ENCODE data around the gene COMMD6.
A peak's percentile ranks its signal among the peaks of the same experiment; 100 is the strongest.

The COMMD6 gene

GRCh38 chr13:75537401-75538365 is at the start of gene COMMD6:
COMMD6 (minus strand) TSS chr13:75537841; CDS start chr13:75537805, 36 bp downstream.
- Histone ChIP-seq H3K4me1 (ENCODE audit: insufficient read depth, low read length) (no peaks in the 10 kb centered on the region), H3K36me3 (ENCODE audit: insufficient read depth, low read length) (peaks cover 7% of the 10 kb centered on the region; the same call in 1 of the 2 replicates), H3K9ac (ENCODE audit: low read depth, low read length) (peak within 1 kb of the TSS; percentile 97), H3K9me3 (ENCODE audit: control insufficient read depth, insufficient read depth, low read length) (no peaks in the 10 kb centered on the region; the same call in none of the 2 replicates)

- Histone ChIP-seq H3K36me3 (ENCODE audit: insufficient read depth, low read length) (no peaks in the 10 kb centered on the region), H3K4me1 (ENCODE audit: insufficient read depth, low read length) (peaks cover 3% of the 10 kb centered on the region; the same call in 1 of the 2 replicates), H3K9me3 (ENCODE audit: control insufficient read depth, insufficient read depth, low read length) (no peaks in the 10 kb centered on the region), H3K9ac (ENCODE audit: low read depth, low read length) (no peak overlapping the region)
Observed at GRCh38 chr13:75585153-75585552, 47.5 kb upstream of the COMMD6 start.

- Histone ChIP-seq H3K4me1 (ENCODE audit: insufficient read depth, low read length) (no peaks in the 10 kb centered on the region; the same call in 1 of the 2 replicates), H3K9me3 (ENCODE audit: control insufficient read depth, insufficient read depth, low read length) (no peaks in the 10 kb centered on the region), H3K9ac (ENCODE audit: low read depth, low read length) (no peak overlapping the region), H3K36me3 (ENCODE audit: insufficient read depth, low read length) (no peaks in the 10 kb centered on the region)
Observed at GRCh38 chr13:75583091-75583490, 45.5 kb upstream of the COMMD6 start.

- Histone ChIP-seq H3K4me1 (ENCODE audit: insufficient read depth, low read length) (no peaks in the 10 kb centered on the region), H3K36me3 (ENCODE audit: insufficient read depth, low read length) (no peaks in the 10 kb centered on the region), H3K9ac (ENCODE audit: low read depth, low read length) (no peak overlapping the region), H3K9me3 (ENCODE audit: control insufficient read depth, insufficient read depth, low read length) (no peaks in the 10 kb centered on the region)
Observed at GRCh38 chr13:75581874-75582640, 44.4 kb upstream of the COMMD6 start.

GRCh38 chr13:75579529-75579928 is 41.9 kb upstream of the COMMD6 start:
- no peaks in the 10 kb centered on the region for H3K36me3 ChIP-seq (ENCODE audit: insufficient read depth, low read length)

GRCh38 chr13:75569576-75569975 is 31.9 kb upstream of the COMMD6 start:
- H3K4me1 ChIP-seq (ENCODE audit: insufficient read depth, low read length): no peaks in the 10 kb centered on the region
- H3K36me3 ChIP-seq (ENCODE audit: insufficient read depth, low read length): no peaks in the 10 kb centered on the region
- no peaks in the 10 kb centered on the region for H3K9me3 ChIP-seq (ENCODE audit: control insufficient read depth, insufficient read depth, low read length)
- no peak overlapping the region for H3K9ac ChIP-seq (ENCODE audit: low read depth, low read length)

More at GRCh38 chr13:75579529-75579928, 41.9 kb upstream of the COMMD6 start:
- Histone ChIP-seq H3K4me1 (ENCODE audit: insufficient read depth, low read length) (no peaks in the 10 kb centered on the region), H3K9ac (ENCODE audit: low read depth, low read length) (no peak overlapping the region), H3K9me3 (ENCODE audit: control insufficient read depth, insufficient read depth, low read length) (no peaks in the 10 kb centered on the region)

GRCh38 chr13:75566658-75567057 is 29.0 kb upstream of the COMMD6 start:
- Histone ChIP-seq H3K9ac (ENCODE audit: low read depth, low read length) (no peak overlapping the region), H3K36me3 (ENCODE audit: insufficient read depth, low read length) (no peaks in the 10 kb centered on the region), H3K9me3 (ENCODE audit: control insufficient read depth, insufficient read depth, low read length) (no peaks in the 10 kb centered on the region), H3K4me1 (ENCODE audit: insufficient read depth, low read length) (no peaks in the 10 kb centered on the region)

GRCh38 chr13:75558145-75558840 is 20.7 kb upstream of the COMMD6 start:
- no peaks in the 10 kb centered on the region for H3K4me1 ChIP-seq (ENCODE audit: insufficient read depth, low read length)
- no peaks in the 10 kb centered on the region for H3K9me3 ChIP-seq (ENCODE audit: control insufficient read depth, insufficient read depth, low read length)
- peaks cover 4% of the 10 kb centered on the region; the same call in 1 of the 2 replicates for H3K36me3 ChIP-seq (ENCODE audit: insufficient read depth, low read length)
- H3K9ac ChIP-seq (ENCODE audit: low read depth, low read length): no peak overlapping the region

- no peak overlapping the region for H3K9ac ChIP-seq (ENCODE audit: low read depth, low read length)
- H3K36me3 ChIP-seq (ENCODE audit: insufficient read depth, low read length): peaks cover 6% of the 10 kb centered on the region; the same call in 1 of the 2 replicates
- no peaks in the 10 kb centered on the region for H3K4me1 ChIP-seq (ENCODE audit: insufficient read depth, low read length)
- no peaks in the 10 kb centered on the region for H3K9me3 ChIP-seq (ENCODE audit: control insufficient read depth, insufficient read depth, low read length)
Observed at GRCh38 chr13:75556961-75557360, 19.3 kb upstream of the COMMD6 start.

GRCh38 chr13:75555836-75556235 is 18.2 kb upstream of the COMMD6 start:
- no peaks in the 10 kb centered on the region for H3K9me3 ChIP-seq (ENCODE audit: control insufficient read depth, insufficient read depth, low read length)
- no peaks in the 10 kb centered on the region for H3K4me1 ChIP-seq (ENCODE audit: insufficient read depth, low read length)
- H3K36me3 ChIP-seq (ENCODE audit: insufficient read depth, low read length): peaks cover 6% of the 10 kb centered on the region; the same call in 1 of the 2 replicates
- no peak overlapping the region for H3K9ac ChIP-seq (ENCODE audit: low read depth, low read length)

- peaks cover 6% of the 10 kb centered on the region; the same call in 1 of the 2 replicates for H3K36me3 ChIP-seq (ENCODE audit: insufficient read depth, low read length)
- no peaks in the 10 kb centered on the region for H3K9me3 ChIP-seq (ENCODE audit: control insufficient read depth, insufficient read depth, low read length)
- H3K9ac ChIP-seq (ENCODE audit: low read depth, low read length): no peak overlapping the region
- H3K4me1 ChIP-seq (ENCODE audit: insufficient read depth, low read length): no peaks in the 10 kb centered on the region
Observed at GRCh38 chr13:75554981-75555380, 17.3 kb upstream of the COMMD6 start.

GRCh38 chr13:75554464-75554863 is 16.8 kb upstream of the COMMD6 start:
- Histone ChIP-seq H3K4me1 (ENCODE audit: insufficient read depth, low read length) (no peaks in the 10 kb centered on the region), H3K9ac (ENCODE audit: low read depth, low read length) (no peak overlapping the region), H3K9me3 (ENCODE audit: control insufficient read depth, insufficient read depth, low read length) (no peaks in the 10 kb centered on the region), H3K36me3 (ENCODE audit: insufficient read depth, low read length) (peaks cover 6% of the 10 kb centered on the region; the same call in 1 of the 2 replicates)

- Histone ChIP-seq H3K9ac (ENCODE audit: low read depth, low read length) (peak overlapping the region; percentile 87), H3K9me3 (ENCODE audit: control insufficient read depth, insufficient read depth, low read length) (no peaks in the 10 kb centered on the region), H3K4me1 (ENCODE audit: insufficient read depth, low read length) (no peaks in the 10 kb centered on the region), H3K36me3 (ENCODE audit: insufficient read depth, low read length) (peaks cover 6% of the 10 kb centered on the region; the same call in 1 of the 2 replicates)
Observed at GRCh38 chr13:75550159-75550567, 12.5 kb upstream of the COMMD6 start.
